ENCODE measurements around the gene APCS. TPM values are rescaled to one million over a fixed set of nuclear protein-coding genes. Genes with fewer than 3 reads are reported as not detected.

Gene APCS
- total RNA-seq, 1 experiment from 2014 or later: 0.42 TPM

- Histone ChIP-seq H3K27me3 (ENCODE audit: insufficient read depth, low read length) (peaks cover 9% of the 10 kb centered on the region; the same call in 1 of the 2 replicates), H3K9me2 (ENCODE audit: insufficient read depth) (no peaks in the 10 kb centered on the region), H3K9ac (ENCODE audit: low read length) (no peak overlapping the region), H3K4me2 (ENCODE audit: low read length) (no peak overlapping the region), H3K79me2 (ENCODE audit: insufficient read depth, low read length) (no peaks in the 10 kb centered on the region), H3K4me3 (replicated peaks in 1 of 2; ENCODE audit: low read depth in 1 of 2, low read length in 2 of 2) (no peak overlapping the region), H2AFZ (ENCODE audit: low read depth, low read length, poor library complexity, severe bottlenecking) (no peak overlapping the region), H3K4me1 (ENCODE audit: control insufficient read depth in 1 of 2, insufficient read depth in 2 of 2, low read length in 2 of 2) (no peaks in the 10 kb centered on the region), H3K9me3 (ENCODE audit: control insufficient read depth in 1 of 2, insufficient read depth in 1 of 2, low read depth in 1 of 2, low read length in 2 of 2) (no peaks in the 10 kb centered on the region), H3K27ac (ENCODE audit: low read depth, low read length) (no peak overlapping the region), H3K36me3 (ENCODE audit: control insufficient read depth in 1 of 2, insufficient read depth in 2 of 2, low read length in 2 of 2) (no peaks in the 10 kb centered on the region), H4K20me1 (ENCODE audit: insufficient read depth) (no peaks in the 10 kb centered on the region)
- CTCF ChIA-PET: no interaction called here
- no peak for DNase-seq (ENCODE audit: low read depth, low spot score)
- RAD21 ChIA-PET (ENCODE audit: low non-redundant PET in 1 of 2, low total read pairs in 2 of 2, uncharacterized antibody in 2 of 2, unreplicated experiment in 2 of 2): no interaction called here
- intact Hi-C loops (cut with micrococcal nuclease): no loop called here
- POLR2A ChIA-PET: no interaction called here
- no peak for ATAC-seq
- TF ChIP-seq ZFX (IDR thresholded peaks at IDR 0.05): no peak
- TF ChIP-seq EGR1 (IDR thresholded peaks at IDR 0.05; ENCODE audit: low read depth): no peak
- no peak for TF ChIP-seq REST (IDR thresholded peaks at IDR 0.05; ENCODE audit: low read depth)
- no peak for TF ChIP-seq ZBTB33 (IDR thresholded peaks at IDR 0.05; ENCODE audit: extremely low read depth, insufficient replicate concordance, low read length)
- BruUV-seq (replicated peaks): no TSS peak
Measured at GRCh38 chr1:159554696-159555095, 32.9 kb upstream of the APCS start.

All from HCT116 (cell line).